ENCODE measurements around the gene MEFV. TPM values are rescaled to one million over a fixed set of nuclear protein-coding genes. Genes with fewer than 3 reads are reported as not detected.
A peak's percentile ranks its signal among the peaks of the same experiment; 100 is the strongest.

The MEFV gene
- total and polyA plus RNA-seq, 2 donors (not counting 1 experiment from before 2014, with no cell fraction given): 0.24 to 0.25 TPM

- peak within 1 kb of the TSS; percentile 82 to 93 for H3K27ac ChIP-seq (ENCODE audit: low read length in 2 of 2)
- no peaks in the 10 kb centered on the region for H4K20me1 ChIP-seq (ENCODE audit: control insufficient read depth, insufficient read depth, low read length, poor library complexity, severe bottlenecking)
- Mint-ChIP-seq H3K4me1 (peaks cover 21% of the 10 kb centered on the region), H3K9me3 (ENCODE audit: insufficient read depth) (peaks cover 6% of the 10 kb centered on the region), H3K4me3 (peak within 1 kb of the TSS; percentile 88), H3K27me3 (no peaks in the 10 kb centered on the region), H3K27ac (peak within 1 kb of the TSS; percentile 89)
- peak; percentile 94 for DNase-seq
- peaks cover 8 to 33% (median 11%) of the 10 kb centered on the region in 3 donors for H3K9me3 ChIP-seq (ENCODE audit: control extremely low read depth in 1 of 3, control insufficient read depth in 2 of 3, insufficient read depth in 1 of 3, low read length in 2 of 3)
- peak within 1 kb of the TSS; percentile 93 for H3K9ac ChIP-seq (ENCODE audit: low read length)
- H3K4me3 ChIP-seq (ENCODE audit: control extremely low read depth in 1 of 5, extremely low read depth in 1 of 5, insufficient read depth in 1 of 5, low read depth in 2 of 5, low read length in 4 of 5): peak within 1 kb of the TSS; percentile 71 to 86 (median 78)
- peak within 1 kb of the TSS; percentile 95 for H2AFZ ChIP-seq (ENCODE audit: insufficient read depth, low read depth, low read length, poor library complexity, severe bottlenecking)
- CTCF ChIA-PET: interaction anchor here (0.8 to 1.8 kb wide), 2 partner anchors 15 to 23 kb away, joined by 3 to 4 read pairs; no protein-coding TSS in a partner anchor
- TF ChIP-seq, protein P1, sequence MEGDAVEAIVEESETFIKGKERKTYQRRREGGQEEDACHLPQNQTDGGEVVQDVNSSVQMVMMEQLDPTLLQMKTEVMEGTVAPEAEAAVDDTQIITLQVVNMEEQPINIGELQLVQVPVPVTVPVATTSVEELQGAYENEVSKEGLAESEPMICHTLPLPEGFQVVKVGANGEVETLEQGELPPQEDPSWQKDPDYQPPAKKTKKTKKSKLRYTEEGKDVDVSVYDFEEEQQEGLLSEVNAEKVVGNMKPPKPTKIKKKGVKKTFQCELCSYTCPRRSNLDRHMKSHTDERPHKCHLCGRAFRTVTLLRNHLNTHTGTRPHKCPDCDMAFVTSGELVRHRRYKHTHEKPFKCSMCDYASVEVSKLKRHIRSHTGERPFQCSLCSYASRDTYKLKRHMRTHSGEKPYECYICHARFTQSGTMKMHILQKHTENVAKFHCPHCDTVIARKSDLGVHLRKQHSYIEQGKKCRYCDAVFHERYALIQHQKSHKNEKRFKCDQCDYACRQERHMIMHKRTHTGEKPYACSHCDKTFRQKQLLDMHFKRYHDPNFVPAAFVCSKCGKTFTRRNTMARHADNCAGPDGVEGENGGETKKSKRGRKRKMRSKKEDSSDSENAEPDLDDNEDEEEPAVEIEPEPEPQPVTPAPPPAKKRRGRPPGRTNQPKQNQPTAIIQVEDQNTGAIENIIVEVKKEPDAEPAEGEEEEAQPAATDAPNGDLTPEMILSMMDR (IDR thresholded peaks at IDR 0.05): no peak
- no peak for TF ChIP-seq EZH2 (IDR thresholded peaks at IDR 0.05; ENCODE audit: borderline replicate concordance, insufficient read depth, low read depth, low read length, poor library complexity, severe bottlenecking)
- peaks cover 14 to 22% of the 10 kb centered on the region in 2 experiments for H3K36me3 ChIP-seq (replicated peaks in 1 of 2; ENCODE audit: control extremely low read depth in 1 of 2, control insufficient read depth in 1 of 2, extremely low read depth in 1 of 2, insufficient read depth in 2 of 2, low read length in 1 of 2)
- WGBS (ENCODE audit: insufficient coverage): 3% methylated on average over 103 of the region's 103 CpGs
- ATAC-seq (ENCODE audit: low read depth): peak; percentile 89
- intact Hi-C loops (cut with micrococcal nuclease): loop anchor here (1.0 kb wide), 7 partner anchors 22 to 152 kb away; partner anchors contain the start of genes NAA60, ZNF174, ZNF200 and ZNF263
- POLR2A ChIA-PET: interaction anchor here (0.5 to 2.4 kb wide), 7 partner anchors 18 to 1726 kb away, joined by 3 to 18 read pairs (median 4); partner anchors contain the start of gene ZNF263
- H3K79me2 ChIP-seq (ENCODE audit: control insufficient read depth, insufficient read depth, low read length): peaks cover 52% of the 10 kb centered on the region
- H3K4me2 ChIP-seq (replicated peaks; ENCODE audit: low read depth, low read length, poor library complexity, severe bottlenecking): peak within 1 kb of the TSS; percentile 91
- no peaks in the 10 kb centered on the region for H3K27me3 ChIP-seq (replicated peaks in 1 of 4; ENCODE audit: control extremely low read depth in 1 of 4, control insufficient read depth in 3 of 4, insufficient read depth in 4 of 4, low read length in 3 of 4)
- peaks cover 8 to 14% of the 10 kb centered on the region in 2 donors for H3K4me1 ChIP-seq (ENCODE audit: control insufficient read depth in 2 of 2, insufficient read depth in 2 of 2, low read length in 2 of 2)
Observed at GRCh38 chr16:3305109-3306068, 49.0 kb upstream of the MEFV start, which contains the start of the genes TIGD7 and ZNF75A. TSS of gene TIGD7 (minus strand) at chr16:3305430. CDS start at chr16:3300614, 4,816 bp downstream. TSS of gene ZNF75A (plus strand) at chr16:3305497. CDS start at chr16:3308429, 2,932 bp downstream.

Data from B cell (primary cell).